GM18909 (cell line): ENCODE data around the gene EPS8L3.

Source experiments
- ATAC-seq: cut with Tn5 transposase; IDR thresholded peaks from one replicate; pipeline ENCODE4 v1.9.1; 2021; ENCODE audit warnings: mild to moderate bottlenecking; ENCODE audit not compliant: unreplicated experiment, poor library complexity

The EPS8L3 gene

GRCh38 chr1:109782927-109783326 is 19.2 kb upstream of the EPS8L3 start:
- no peak for ATAC-seq

DNA sequence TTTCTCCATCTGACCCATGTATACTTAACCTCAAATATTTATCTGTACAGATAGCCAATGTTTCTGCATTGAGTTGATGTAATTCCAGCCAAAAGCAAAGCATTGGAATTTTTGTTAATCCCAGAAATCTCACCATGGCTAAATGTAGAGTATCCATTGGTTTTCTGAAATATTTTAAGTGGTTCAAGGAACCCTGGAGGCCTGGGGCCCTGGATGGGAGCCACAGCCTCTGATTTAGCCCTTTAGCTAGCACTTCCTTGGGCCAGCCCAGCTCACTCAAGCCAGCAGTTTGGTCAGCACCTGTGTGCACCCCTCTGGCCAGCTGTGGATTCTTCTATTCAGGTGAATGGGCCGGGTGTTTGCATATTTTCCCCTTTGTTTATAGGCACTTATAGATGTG is 18.8 kb upstream of the EPS8L3 start:
- no peak for ATAC-seq

DNA sequence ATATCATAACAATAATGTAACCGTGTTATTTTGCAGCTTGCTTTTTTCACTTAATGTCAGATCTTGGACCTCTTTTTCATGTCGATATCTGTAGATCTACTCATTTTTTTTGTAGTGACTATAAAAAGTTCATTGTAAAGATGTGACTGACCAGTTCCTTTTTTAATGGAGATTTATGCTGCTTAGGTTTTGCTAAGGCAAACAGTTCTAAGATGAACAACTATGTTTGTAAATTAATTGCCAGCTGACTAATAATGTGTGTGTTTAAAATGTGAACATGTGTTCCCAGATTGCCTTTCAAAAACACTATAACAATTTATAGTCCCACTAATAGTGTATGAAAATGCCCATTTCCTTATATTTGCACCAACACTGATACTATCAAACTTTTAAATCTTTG is 18.1 kb upstream of the EPS8L3 start:
- ATAC-seq: no peak

DNA sequence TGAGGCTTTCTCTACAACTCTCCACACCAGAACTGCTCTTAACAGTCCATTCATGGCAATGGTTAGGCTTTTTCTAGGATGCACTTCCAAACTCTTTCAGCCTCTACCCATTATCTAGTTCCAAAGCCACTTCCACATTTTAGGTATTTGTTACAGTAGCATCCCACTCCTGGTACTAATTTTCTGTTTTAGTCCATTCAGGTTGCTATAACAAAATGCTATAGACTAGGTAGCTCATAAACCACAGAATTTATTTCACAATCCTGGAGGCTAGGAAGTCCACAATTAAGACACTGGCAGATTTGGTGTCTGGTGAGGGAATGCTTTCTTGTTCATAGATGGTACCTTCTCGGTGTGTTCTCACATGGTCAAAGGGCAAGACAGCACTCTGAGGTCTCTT is 17.3 kb upstream of the EPS8L3 start:
- no peak for ATAC-seq

DNA sequence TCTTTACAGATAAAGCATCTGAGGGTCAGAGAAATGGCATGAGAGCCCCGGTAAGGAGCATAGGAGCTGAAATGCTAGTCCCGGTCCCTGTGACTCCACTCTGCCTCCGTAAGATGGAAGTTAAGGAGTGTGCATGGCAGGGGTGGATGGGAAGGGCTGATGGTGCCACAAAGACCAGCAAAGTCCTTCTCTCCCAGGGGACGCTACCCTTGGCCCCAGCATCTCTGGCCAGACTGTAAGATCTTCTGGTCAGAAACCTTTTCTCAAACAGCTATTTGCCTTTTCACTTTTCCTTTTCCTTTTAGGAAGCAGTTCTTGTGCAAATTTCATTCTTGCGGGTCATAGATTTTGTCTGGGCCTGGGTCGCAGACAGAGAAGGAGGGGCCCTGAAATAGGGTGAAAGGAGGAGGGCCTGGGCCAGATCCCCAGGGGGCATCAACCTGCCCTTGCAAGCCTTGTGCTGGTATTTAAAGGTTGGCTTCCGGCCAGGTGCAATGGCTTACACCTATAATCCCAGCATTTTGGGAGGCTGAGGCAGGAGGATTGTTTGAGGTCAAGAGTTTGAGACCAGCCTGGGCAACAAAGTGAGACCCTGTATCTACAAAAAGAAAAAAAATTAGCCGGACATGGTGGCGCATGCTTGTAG is 14.4 kb upstream of the EPS8L3 start:
- no peak for ATAC-seq

DNA sequence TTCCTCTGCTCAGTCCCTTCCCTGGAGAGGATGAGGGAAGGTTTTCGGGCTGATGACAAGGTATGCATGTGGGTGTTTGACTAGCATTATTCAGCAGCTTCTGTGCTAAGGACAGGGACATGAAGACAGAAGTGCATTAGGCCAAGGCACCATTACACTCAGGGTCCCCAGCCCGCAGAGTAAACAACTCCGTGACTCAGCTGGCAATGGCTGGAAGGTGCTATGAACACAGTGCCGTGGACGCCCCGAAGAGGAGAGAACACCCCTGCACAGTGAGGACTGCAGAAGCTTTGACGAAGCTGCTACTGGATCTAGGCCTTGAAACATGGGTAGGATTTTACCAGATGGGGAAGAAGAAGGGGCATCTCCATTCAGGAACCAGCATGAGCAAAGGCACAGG is 13.7 kb upstream of the EPS8L3 start:
- ATAC-seq: no peak

DNA sequence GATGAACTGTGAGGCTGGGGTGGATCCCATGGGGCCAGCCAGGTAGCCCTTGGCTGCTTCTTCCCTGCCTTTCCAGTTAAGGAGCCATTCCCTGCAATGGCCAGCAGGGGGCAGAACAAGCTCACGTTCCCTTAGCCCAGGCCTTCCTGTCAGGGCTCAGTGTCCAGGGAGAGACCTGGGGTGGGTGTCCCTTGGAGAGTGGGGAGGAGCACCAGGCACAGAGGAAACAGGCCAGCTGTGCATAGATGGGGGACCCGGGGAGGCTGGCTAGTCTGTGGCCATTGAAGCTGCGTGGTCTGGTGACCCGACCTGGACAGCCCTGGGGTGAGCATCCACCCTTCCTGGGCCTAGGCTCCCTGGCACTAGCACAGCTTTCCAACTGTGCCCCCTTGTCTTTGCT is 13.2 kb upstream of the EPS8L3 start:
- peak; percentile 74 for ATAC-seq

DNA sequence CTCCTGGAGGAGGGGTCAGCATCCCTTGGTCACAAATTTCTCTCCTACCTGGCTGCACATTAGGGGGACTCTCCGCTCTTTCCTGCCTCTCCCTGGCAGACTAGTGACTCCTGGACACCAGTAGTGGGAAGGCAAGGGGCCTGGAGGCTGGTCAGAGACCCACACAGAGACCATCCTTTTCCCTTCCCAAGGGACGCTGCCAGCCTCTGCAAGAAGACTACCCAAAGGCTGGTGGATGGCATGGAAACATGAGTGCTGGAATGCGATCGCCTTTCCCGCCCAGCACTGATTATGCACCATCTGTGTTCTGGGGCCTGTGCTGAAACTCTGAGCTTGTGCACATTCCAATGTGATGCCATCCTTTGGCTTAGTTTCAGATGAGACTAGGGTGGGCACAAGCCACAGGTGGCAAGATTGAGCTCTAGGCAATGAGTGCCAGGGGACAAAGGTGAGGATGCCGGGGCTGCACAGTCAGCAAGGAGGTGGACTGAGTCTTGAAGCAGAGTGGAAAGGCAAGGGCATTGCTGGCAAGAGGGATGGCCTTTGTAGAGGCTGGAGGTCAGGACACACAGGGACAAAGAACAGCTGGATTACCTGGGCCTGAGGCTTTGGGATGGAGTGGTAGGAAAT is 12.6 kb upstream of the EPS8L3 start:
- no peak for ATAC-seq

DNA sequence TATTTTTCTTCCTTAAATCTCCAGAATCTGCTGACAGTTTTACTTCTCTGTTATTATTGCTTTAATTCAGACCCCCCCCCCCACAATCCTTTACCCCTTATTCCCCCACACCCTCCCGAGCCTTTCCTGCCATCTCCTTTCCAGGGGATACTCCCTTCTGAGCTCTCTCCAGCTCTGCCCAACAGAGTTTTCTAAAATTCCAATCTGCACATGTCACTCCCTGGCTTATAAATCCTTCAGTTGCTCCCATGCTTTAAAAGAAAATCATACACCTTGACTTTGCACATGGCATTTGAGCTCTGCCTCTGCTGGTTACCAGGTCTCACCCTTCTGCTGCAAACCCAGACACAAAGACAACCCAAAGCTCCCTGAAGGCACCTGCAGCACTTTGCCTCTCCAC is 11.7 kb upstream of the EPS8L3 start:
- ATAC-seq: no peak

DNA sequence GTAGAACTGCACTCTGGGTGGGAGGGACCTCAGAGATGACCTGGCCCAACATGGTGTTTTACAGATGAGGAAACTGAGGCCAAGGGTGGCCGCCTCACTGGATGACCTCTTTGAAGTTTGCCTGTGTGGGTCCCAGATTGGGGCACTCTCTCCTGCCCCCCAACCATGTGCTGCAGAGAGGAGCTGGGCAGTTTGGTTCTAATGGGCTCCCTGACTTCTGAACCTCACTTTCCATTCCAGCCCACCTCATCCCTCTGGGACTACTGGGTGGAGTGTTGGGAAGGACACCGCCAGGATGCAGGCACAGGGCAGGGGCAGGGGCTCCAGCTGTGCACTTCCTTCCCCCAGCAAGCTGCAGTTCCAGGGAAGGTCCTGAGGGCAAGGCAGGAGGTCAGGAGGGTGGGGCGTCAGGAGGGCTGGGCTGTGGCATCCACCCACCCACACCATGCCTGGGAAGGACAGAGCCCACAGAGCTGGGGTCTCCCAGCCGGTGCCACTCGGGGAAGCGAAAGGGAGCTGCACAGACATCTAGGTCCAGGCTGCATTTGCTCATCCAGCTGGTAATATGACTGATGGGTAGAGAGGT is 10.3 kb upstream of the EPS8L3 start:
- ATAC-seq: no peak

DNA sequence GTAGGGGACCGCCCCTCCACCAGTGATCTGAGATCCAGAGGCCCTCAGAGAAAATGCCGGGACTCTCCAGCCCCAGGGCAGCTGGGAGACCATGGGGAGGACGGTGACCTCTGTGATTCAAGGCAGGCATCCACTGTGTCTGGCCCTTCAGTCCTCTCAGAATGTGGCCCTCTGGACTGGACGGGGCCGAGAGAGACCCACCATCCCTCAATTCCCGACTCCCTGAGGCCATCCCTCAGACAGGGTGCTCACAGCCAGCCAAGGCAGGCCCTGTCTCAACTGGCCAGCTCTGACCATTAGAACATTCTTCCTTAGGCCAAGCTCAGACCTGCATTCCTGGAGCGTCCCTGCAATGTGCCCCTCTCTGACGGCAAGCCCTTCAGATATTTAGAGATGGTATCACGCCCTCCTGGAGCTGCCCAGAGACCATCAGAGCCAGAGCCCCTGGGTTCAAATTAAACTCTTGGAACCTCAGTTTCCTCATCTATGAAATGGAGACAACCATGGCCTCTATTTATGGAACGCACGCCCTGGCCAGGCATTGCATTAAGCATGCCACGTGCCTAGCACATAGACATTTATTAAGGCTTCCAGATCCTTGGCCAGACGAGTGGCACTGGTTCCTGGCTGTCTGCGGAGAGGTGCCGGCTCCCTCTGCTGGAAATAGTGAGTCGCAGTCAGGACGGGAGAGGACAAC is 9.6 kb upstream of the EPS8L3 start:
- peak; percentile 60 for ATAC-seq

DNA sequence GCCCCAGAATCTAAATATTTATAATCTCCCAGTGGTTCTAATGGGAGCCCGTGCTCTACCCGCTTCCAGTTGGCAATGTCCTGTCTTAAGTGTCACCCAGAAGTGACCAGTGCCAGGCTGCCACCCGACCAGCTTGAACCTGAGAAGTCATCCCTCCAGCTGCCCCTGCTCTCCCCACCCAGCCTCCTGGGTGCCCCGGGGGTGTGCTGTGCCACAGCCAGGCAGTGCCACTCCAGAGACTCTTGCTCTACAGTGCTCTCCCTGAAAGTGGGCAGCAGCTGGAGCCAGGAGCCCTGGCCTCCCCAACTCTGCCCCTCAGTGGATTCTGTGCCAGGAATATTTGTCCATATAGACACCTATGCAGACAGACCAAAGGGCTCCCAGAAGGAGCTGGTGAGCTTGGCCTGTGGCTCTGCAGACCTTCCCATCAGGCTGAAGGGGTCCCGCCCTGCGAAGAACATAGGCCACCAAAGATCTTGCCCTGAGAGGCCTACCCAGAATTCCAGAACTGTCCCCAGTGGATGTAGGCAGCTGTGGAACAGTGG is 9.0 kb upstream of the EPS8L3 start:
- ATAC-seq: no peak

- no peak for ATAC-seq
Observed at GRCh38 chr1:109771712-109772657, 8.3 kb upstream of the EPS8L3 start.

- ATAC-seq: no peak
Observed at GRCh38 chr1:109770331-109771095, 6.8 kb upstream of the EPS8L3 start.

DNA sequence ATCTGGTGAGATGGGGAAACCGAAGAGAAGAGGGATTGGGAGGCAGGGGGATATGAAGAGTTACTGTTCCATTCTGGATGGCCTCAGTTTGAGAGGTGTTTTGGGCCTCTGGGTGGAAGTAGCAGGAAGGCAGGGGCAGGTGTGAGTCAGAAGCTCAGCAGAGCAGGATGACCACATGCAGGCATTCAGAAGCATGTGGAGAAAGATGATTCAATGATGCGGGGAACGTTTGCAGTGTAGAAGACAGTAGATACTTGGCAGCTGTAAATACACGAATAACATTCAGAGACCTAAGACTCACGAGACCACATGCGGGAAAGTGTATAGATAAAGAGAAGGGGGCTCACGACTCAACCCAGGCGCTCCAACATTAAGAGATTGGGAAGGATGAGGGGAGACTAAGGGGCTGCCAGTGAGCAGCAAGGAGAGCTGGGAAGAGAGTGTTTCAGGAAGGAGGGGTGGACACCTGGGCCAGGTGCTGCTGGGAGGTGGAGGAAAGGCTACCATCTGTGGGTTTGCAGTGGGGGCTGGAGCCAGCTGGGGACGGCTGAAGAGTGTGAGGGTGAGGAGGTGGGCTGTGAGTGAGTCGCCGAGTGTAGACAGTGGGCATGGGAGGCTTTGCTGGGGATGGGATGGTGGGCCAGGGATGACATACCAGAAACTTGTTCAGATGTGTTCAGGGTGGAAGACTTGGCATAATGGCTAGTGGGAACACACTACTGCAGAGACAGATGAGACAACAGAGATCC is 5.8 kb upstream of the EPS8L3 start:
- ATAC-seq: no peak

- no peak for ATAC-seq
Observed at GRCh38 chr1:109768820-109769219, 5.1 kb upstream of the EPS8L3 start.

- ATAC-seq: no peak
Observed at GRCh38 chr1:109768335-109768650, 4.6 kb upstream of the EPS8L3 start.

- no peak for ATAC-seq
Observed at GRCh38 chr1:109767637-109768334, 4.1 kb upstream of the EPS8L3 start.
